H9 (cell line): ENCODE results near the gene BACH2. TPM values are rescaled to one million over a fixed set of nuclear protein-coding genes. Genes with fewer than 3 reads are reported as not detected.
A peak's percentile ranks its signal among the peaks of the same experiment; 100 is the strongest.

Experiments
- DNase-seq: peaks from one replicate; pipeline ENCODE4 v3.0.0-alpha.2; 2017
- H2AFZ ChIP-seq: one replicate; pipeline ENCODE4 v1.6.1; 2013; ENCODE audit warnings: mild to moderate bottlenecking, low read length, control low read depth, moderate library complexity
- H2AK5ac ChIP-seq: 2 replicates; pipeline ENCODE4 v1.6.1; 2013; ENCODE audit warnings: low read length, control low read depth, mixed read lengths; ENCODE audit not compliant: insufficient read length
- H2BK120ac ChIP-seq: one replicate; pipeline ENCODE4 v1.6.1; 2013; ENCODE audit warnings: low read depth, mild to moderate bottlenecking, low read length, control low read depth, inconsistent platforms; ENCODE audit not compliant: poor library complexity, severe bottlenecking
- H2BK12ac ChIP-seq: 2 replicates; pipeline ENCODE4 v1.6.1; 2013; ENCODE audit warnings: low read length, control low read depth, mixed read lengths, low read depth; ENCODE audit not compliant: insufficient read length
- H2BK15ac ChIP-seq: 2 replicates; pipeline ENCODE4 v1.6.1; 2013; ENCODE audit warnings: low read depth, low read length, control low read depth
- H2BK20ac ChIP-seq: one replicate; pipeline ENCODE4 v1.6.1; 2013; ENCODE audit warnings: low read depth, mild to moderate bottlenecking, low read length, control low read depth, inconsistent platforms; ENCODE audit not compliant: poor library complexity, severe bottlenecking
- H2BK5ac ChIP-seq: 2 replicates; pipeline ENCODE4 v1.6.1; 2013; ENCODE audit warnings: low read length, control low read depth, mixed read lengths; ENCODE audit not compliant: insufficient read length
- H3K14ac ChIP-seq: 2 replicates; pipeline ENCODE4 v1.6.1; 2013; ENCODE audit warnings: low read length, control low read depth; ENCODE audit not compliant: insufficient read depth
- H3K18ac ChIP-seq: 2 replicates; pipeline ENCODE4 v1.6.1; 2013; ENCODE audit warnings: low read depth, mild to moderate bottlenecking, mixed read lengths, low read length, control low read depth; ENCODE audit not compliant: insufficient read length
- H3K23ac ChIP-seq: 2 replicates; pipeline ENCODE4 v1.6.1; 2013; ENCODE audit warnings: low read length, control low read depth, mixed read lengths, low read depth; ENCODE audit not compliant: insufficient read length
- H3K23me2 ChIP-seq: 2 replicates; pipeline ENCODE4 v1.6.1; 2013; ENCODE audit warnings: low read depth, mild to moderate bottlenecking, mixed read lengths, low read length, control low read depth; ENCODE audit not compliant: insufficient read length, poor library complexity, severe bottlenecking
- H3K27ac ChIP-seq: 2 replicates; pipeline ENCODE4 v1.5.1; 2013; ENCODE audit warnings: low read length, control low read depth, mixed read lengths, low read depth; ENCODE audit not compliant: insufficient read length
- H3K27me3 ChIP-seq: 2 replicates; pipeline ENCODE4 v1.6.1; 2013; ENCODE audit warnings: low read length, control low read depth, inconsistent platforms; ENCODE audit not compliant: insufficient read depth
- H3K4ac ChIP-seq: 2 replicates; pipeline ENCODE4 v1.6.1; 2013; ENCODE audit warnings: low read depth, mild to moderate bottlenecking, control low read depth, inconsistent platforms, low read length, moderate library complexity
- H3K4me1 ChIP-seq: 2 replicates; pipeline ENCODE4 v1.6.1; 2013; ENCODE audit warnings: low read length, control low read depth, inconsistent platforms; ENCODE audit not compliant: insufficient read depth
- H3K4me2 ChIP-seq: 2 replicates; pipeline ENCODE4 v1.6.1; 2013; ENCODE audit warnings: low read length, control low read depth, mixed read lengths; ENCODE audit not compliant: insufficient read length, insufficient read depth
- H3K56ac ChIP-seq: 2 replicates; pipeline ENCODE4 v1.6.1; 2013; ENCODE audit warnings: low read depth, mild to moderate bottlenecking, mixed read lengths, low read length, control low read depth; ENCODE audit not compliant: insufficient read length
- H3K79me1 ChIP-seq: 2 replicates; pipeline ENCODE4 v1.6.1; 2013; ENCODE audit warnings: low read depth, mild to moderate bottlenecking, moderate library complexity, low read length, control low read depth, inconsistent platforms; ENCODE audit not compliant: insufficient read depth, poor library complexity, severe bottlenecking
- H3K79me2 ChIP-seq: 2 replicates; pipeline ENCODE4 v1.6.1; 2013; ENCODE audit warnings: low read length, control low read depth, inconsistent platforms; ENCODE audit not compliant: insufficient read depth
- H3K9ac ChIP-seq: 2 replicates; pipeline ENCODE4 v1.6.1; 2013; ENCODE audit warnings: low read length, control low read depth, mixed read lengths; ENCODE audit not compliant: insufficient read length; ENCODE audit errors: extremely low read depth
- H3K9me3 ChIP-seq: one replicate; pipeline ENCODE4 v1.6.1; 2013; ENCODE audit warnings: low read depth, low read length, inconsistent platforms; ENCODE audit not compliant: control insufficient read depth
- H3T11ph ChIP-seq: one replicate; pipeline ENCODE4 v1.6.1; 2013; ENCODE audit warnings: mild to moderate bottlenecking, low read length, control low read depth, inconsistent platforms
- H4K20me1 ChIP-seq: one replicate; pipeline ENCODE4 v1.6.1; 2013; ENCODE audit not compliant: control insufficient read depth, insufficient read length, insufficient read depth
- H4K5ac ChIP-seq: 2 replicates; pipeline ENCODE4 v1.6.1; 2013; ENCODE audit warnings: low read depth, mild to moderate bottlenecking, mixed read lengths, low read length, control low read depth; ENCODE audit not compliant: insufficient read length
- H4K8ac ChIP-seq: replicated peaks from 2 replicates; pipeline ENCODE4 v1.6.1; 2013; ENCODE audit warnings: low read length, control low read depth, mixed read lengths, low read depth; ENCODE audit not compliant: insufficient read length
- H4K91ac ChIP-seq: 2 replicates; pipeline ENCODE4 v1.6.1; 2013; ENCODE audit warnings: low read depth, mild to moderate bottlenecking, moderate library complexity, mixed read lengths, low read length, control low read depth; ENCODE audit not compliant: insufficient read length
- H3K27ac Mint-ChIP-seq, 3 experiments: 2 replicates in 2 of 3; 3 replicates in 1 of 3; pipeline ENCODE4 v1.8.0; 2020 to 2021; ENCODE audit warnings: mixed read lengths in 3 of 3, mild to moderate bottlenecking in 1 of 3, moderate library complexity in 1 of 3
- H3K27me3 Mint-ChIP-seq: 2 replicates; pipeline ENCODE4 v1.8.0; 2021; ENCODE audit warnings: low read depth, mild to moderate bottlenecking, moderate library complexity, mixed read lengths
- H3K36me3 Mint-ChIP-seq, 3 experiments: 2 replicates in 2 of 3; 3 replicates in 1 of 3; pipeline ENCODE4 v1.8.0; 2020 to 2021; ENCODE audit warnings: low read depth in 3 of 3, mixed read lengths in 3 of 3; ENCODE audit not compliant: insufficient read depth in 1 of 3
- H3K4me1 Mint-ChIP-seq, 2 experiments: 2 replicates each; pipeline ENCODE4 v1.8.0; 2020; ENCODE audit warnings: mixed read lengths in 2 of 2
- H3K4me3 Mint-ChIP-seq, 2 experiments: 2 replicates in 1 of 2; 3 replicates in 1 of 2; pipeline ENCODE4 v1.8.0; 2020 to 2021; ENCODE audit warnings: mild to moderate bottlenecking in 2 of 2, mixed read lengths in 2 of 2, moderate library complexity in 1 of 2
- H3K9me3 Mint-ChIP-seq, 2 experiments: 2 replicates in 1 of 2; 3 replicates in 1 of 2; pipeline ENCODE4 v1.8.0; 2020; ENCODE audit warnings: mild to moderate bottlenecking in 2 of 2, mixed read lengths in 2 of 2, moderate library complexity in 1 of 2
- WGBS: extraction: QIAGEN DNeasy Blood & Tissue Kit; methylation state at CpG from one replicate; pipeline ENCODE4 v1.1.7; 2013; ENCODE audit warnings: missing lambda C conversion rate, low lambda C conversion rate, mixed read lengths; ENCODE audit not compliant: insufficient read length; ENCODE audit errors: extremely low coverage; 5-methylcytosine and 5-hydroxymethylcytosine counted together
- total RNA-seq: library from RNA; stranded (reverse); gene quantifications from 2 replicates; pipeline ENCODE4 v1.2.1, GENCODE V29; 2021
- TF ChIP-seq, protein P1 (sequence below): fragments of 200-600 bp; sonication (generic); conservative IDR thresholded peaks from 3 replicates; pipeline ENCODE4 v1.8.0; 2021; ENCODE audit warnings: antibody characterized with exemption, mild to moderate bottlenecking

Gene BACH2
- total RNA-seq, 1 experiment from 2014 or later, result 2.0 TPM

GRCh38 chr6:90217506-90218127 lies 79.0 kb downstream of the BACH2 start:
- Histone ChIP-seq H2BK20ac (no peak overlapping the region), H2BK15ac (0 out of 2 replicates have a peak overlapping the region, but pooled peaks have one; percentile 27), H3K79me1 (no peaks in the 10 kb centered on the region), H2BK5ac (peak overlapping the region; percentile 22), H3K79me2 (no peaks in the 10 kb centered on the region), H3K27me3 (no peaks in the 10 kb centered on the region), H3K56ac (no peak overlapping the region), H3K9ac (peak overlapping the region; percentile 53), H3K18ac (peak overlapping the region; percentile 63), H3K4me1 (peaks cover 6% of the 10 kb centered on the region; the same call in 1 of the 2 replicates), H3K14ac (peak overlapping the region; percentile 53; the same call in 1 of the 2 replicates), H3K27ac (peak overlapping the region; percentile 94), H2BK120ac (peak overlapping the region; percentile 40), H3K23ac (no peak overlapping the region), H4K5ac (peak overlapping the region; percentile 75), H3K4me2 (peak overlapping the region; percentile 26), H3K9me3 (no peaks in the 10 kb centered on the region), H2AK5ac (peak overlapping the region; percentile 78), H2AFZ (peak overlapping the region; percentile 27), H4K91ac (no peak overlapping the region), H4K8ac (no peak overlapping the region), H3T11ph (peak overlapping the region; percentile 79), H3K23me2 (no peaks in the 10 kb centered on the region), H2BK12ac (peak overlapping the region; percentile 80), H4K20me1 (no peaks in the 10 kb centered on the region), H3K4ac (no peak overlapping the region)
- peaks cover 2% of the 10 kb centered on the region in 3 experiments; a peak in 6 of 7 replicates for H3K36me3 Mint-ChIP-seq
- DNase-seq, result no peak
- H3K4me3 Mint-ChIP-seq, result no peak overlapping the region
- WGBS, result no CpG with 5 or more reads among the region's 6 CpGs
- H3K4me1 Mint-ChIP-seq, result peaks cover 0 to 4% of the 10 kb centered on the region in 2 experiments; a peak in 3 of 4 replicates
- no peak overlapping the region for H3K27ac Mint-ChIP-seq
- H3K9me3 Mint-ChIP-seq, result peaks cover 1 to 4% of the 10 kb centered on the region in 2 experiments; a peak in 4 of 5 replicates
- TF ChIP-seq, protein P1, sequence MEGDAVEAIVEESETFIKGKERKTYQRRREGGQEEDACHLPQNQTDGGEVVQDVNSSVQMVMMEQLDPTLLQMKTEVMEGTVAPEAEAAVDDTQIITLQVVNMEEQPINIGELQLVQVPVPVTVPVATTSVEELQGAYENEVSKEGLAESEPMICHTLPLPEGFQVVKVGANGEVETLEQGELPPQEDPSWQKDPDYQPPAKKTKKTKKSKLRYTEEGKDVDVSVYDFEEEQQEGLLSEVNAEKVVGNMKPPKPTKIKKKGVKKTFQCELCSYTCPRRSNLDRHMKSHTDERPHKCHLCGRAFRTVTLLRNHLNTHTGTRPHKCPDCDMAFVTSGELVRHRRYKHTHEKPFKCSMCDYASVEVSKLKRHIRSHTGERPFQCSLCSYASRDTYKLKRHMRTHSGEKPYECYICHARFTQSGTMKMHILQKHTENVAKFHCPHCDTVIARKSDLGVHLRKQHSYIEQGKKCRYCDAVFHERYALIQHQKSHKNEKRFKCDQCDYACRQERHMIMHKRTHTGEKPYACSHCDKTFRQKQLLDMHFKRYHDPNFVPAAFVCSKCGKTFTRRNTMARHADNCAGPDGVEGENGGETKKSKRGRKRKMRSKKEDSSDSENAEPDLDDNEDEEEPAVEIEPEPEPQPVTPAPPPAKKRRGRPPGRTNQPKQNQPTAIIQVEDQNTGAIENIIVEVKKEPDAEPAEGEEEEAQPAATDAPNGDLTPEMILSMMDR, result no peak
- no peaks in the 10 kb centered on the region for H3K27me3 Mint-ChIP-seq
